Neural cell (in vitro differentiated cells): ENCODE results near the gene SHD. TPM values are rescaled to one million over a fixed set of nuclear protein-coding genes. Genes with fewer than 3 reads are reported as not detected.

ENCODE experiments used
- H2AFZ ChIP-seq: fragments of 200-600, 300-800 bp; sonication (generic), shearing (Covaris generic); 2 replicates; pipeline ENCODE4 v1.6.0; 2014; ENCODE audit warnings: low read depth, mild to moderate bottlenecking, antibody characterized with exemption, low read length, moderate library complexity
- H3F3A ChIP-seq: fragments of 200-600 bp; shearing (Covaris generic); 2 replicates; pipeline ENCODE4 v1.6.1; 2016; ENCODE audit warnings: mild to moderate bottlenecking, moderate library complexity, mixed read lengths, antibody characterized with exemption, low read length; ENCODE audit not compliant: insufficient read depth, poor library complexity, severe bottlenecking
- H3K27ac ChIP-seq: fragments of 200-600, 300-800 bp; sonication (generic), shearing (Covaris generic); 2 replicates; pipeline ENCODE4 v1.5.1; 2014; ENCODE audit warnings: mild to moderate bottlenecking, low read length, moderate library complexity
- H3K27me3 ChIP-seq: fragments of 300-800, 200-600 bp; sonication (generic), shearing (Covaris generic); 2 replicates; pipeline ENCODE4 v1.6.0; 2014; ENCODE audit warnings: mild to moderate bottlenecking, low read depth, low read length, moderate library complexity; ENCODE audit not compliant: insufficient read depth
- H3K36me3 ChIP-seq: fragments of 300-800, 200-600 bp; sonication (generic), shearing (Covaris generic); 2 replicates; pipeline ENCODE4 v1.5.1; 2014; ENCODE audit warnings: mild to moderate bottlenecking, antibody characterized with exemption, low read length, moderate library complexity; ENCODE audit not compliant: insufficient read depth
- H3K4me2 ChIP-seq: fragments of 300-800, 200-600 bp; sonication (generic), shearing (Covaris generic); 2 replicates; pipeline ENCODE4 v1.6.0; 2014; ENCODE audit warnings: mild to moderate bottlenecking, low read length
- H3K4me3 ChIP-seq: fragments of 300-800, 200-600 bp; sonication (generic), shearing (Covaris generic); 2 replicates; pipeline ENCODE4 v1.5.1; 2014; ENCODE audit warnings: mild to moderate bottlenecking, low read length, moderate library complexity
- H3K79me2 ChIP-seq: fragments of 200-600 bp; shearing (Covaris generic); replicated peaks from 2 replicates; pipeline ENCODE4 v1.6.0; 2014; ENCODE audit warnings: mild to moderate bottlenecking, low read length, moderate library complexity; ENCODE audit not compliant: insufficient read depth
- H3K9ac ChIP-seq: fragments of 300-800, 200-600 bp; sonication (generic), shearing (Covaris generic); 2 replicates; pipeline ENCODE4 v1.6.1; 2016; ENCODE audit warnings: mild to moderate bottlenecking, low read length, mixed read lengths
- H3K9me2 ChIP-seq: fragments of 200-600 bp; shearing (Covaris generic); 2 replicates; pipeline ENCODE4 v1.6.1; 2016; ENCODE audit warnings: mild to moderate bottlenecking, low read length, mixed read lengths; ENCODE audit not compliant: insufficient read depth
- H3K9me3 ChIP-seq: fragments of 200-600, 300-800 bp; sonication (generic), shearing (Covaris generic); 2 replicates; pipeline ENCODE4 v1.6.1; 2016; ENCODE audit warnings: mild to moderate bottlenecking, mixed run types, low read length, moderate library complexity, mixed read lengths
- H4K20me1 ChIP-seq: fragments of 200-600 bp; shearing (Covaris generic); 2 replicates; pipeline ENCODE4 v1.6.1; 2016; ENCODE audit warnings: mild to moderate bottlenecking, mixed run types; ENCODE audit not compliant: insufficient read depth
- EP300 ChIP-seq: fragments of 450-650 bp; conservative IDR thresholded peaks from 2 replicates; pipeline ENCODE4 v1.6.1; 2014; ENCODE audit warnings: antibody characterized with exemption, mild to moderate bottlenecking, moderate library complexity; ENCODE audit not compliant: poor library complexity, severe bottlenecking
- EZH2 ChIP-seq: fragments of 200-600, 300-800 bp; shearing (Covaris generic), sonication (generic); IDR thresholded peaks from 2 replicates; pipeline ENCODE4 v1.6.1; 2014; ENCODE audit warnings: antibody characterized with exemption, low read length, borderline replicate concordance, mild to moderate bottlenecking; ENCODE audit not compliant: insufficient read depth, poor library complexity, severe bottlenecking
- MXI1 ChIP-seq: fragments of 450-650 bp; conservative IDR thresholded peaks from 2 replicates; pipeline ENCODE4 v1.6.1; 2014; ENCODE audit warnings: antibody characterized with exemption, mild to moderate bottlenecking; ENCODE audit not compliant: poor library complexity, severe bottlenecking
- POLR2AphosphoS5 ChIP-seq: IDR thresholded peaks from 2 replicates; pipeline ENCODE4 v1.6.1; 2012
- RAD21 ChIP-seq: fragments of 450-650 bp; conservative IDR thresholded peaks from 2 replicates; pipeline ENCODE4 v1.6.1; 2014; ENCODE audit warnings: antibody characterized with exemption, mild to moderate bottlenecking, moderate library complexity
- SMC3 ChIP-seq: fragments of 450-650 bp; conservative IDR thresholded peaks from 2 replicates; pipeline ENCODE4 v1.6.1; 2014; ENCODE audit warnings: antibody characterized with exemption, mild to moderate bottlenecking, moderate library complexity; ENCODE audit not compliant: poor library complexity
- polyA plus RNA-seq: library from polyadenylated mRNA; depleted of rRNA; stranded (reverse); fragments of >200 nt; gene quantifications from 2 replicates; pipeline ENCODE4 v1.2.3, GENCODE V29; 2014
- TF ChIP-seq, protein P1 (sequence below): fragments of 450-650 bp; IDR thresholded peaks from 2 replicates; pipeline ENCODE4 v1.5.1; 2014; ENCODE audit warnings: antibody characterized with exemption, mild to moderate bottlenecking, moderate library complexity; ENCODE audit not compliant: poor library complexity, severe bottlenecking
- TF ChIP-seq, protein P2 (sequence below): IDR thresholded peaks from 2 replicates; pipeline ENCODE4 v1.6.1; 2012; ENCODE audit warnings: borderline replicate concordance

The SHD gene
- polyA plus RNA-seq, 1 donor from 2014 or later: 188 TPM

DNA sequence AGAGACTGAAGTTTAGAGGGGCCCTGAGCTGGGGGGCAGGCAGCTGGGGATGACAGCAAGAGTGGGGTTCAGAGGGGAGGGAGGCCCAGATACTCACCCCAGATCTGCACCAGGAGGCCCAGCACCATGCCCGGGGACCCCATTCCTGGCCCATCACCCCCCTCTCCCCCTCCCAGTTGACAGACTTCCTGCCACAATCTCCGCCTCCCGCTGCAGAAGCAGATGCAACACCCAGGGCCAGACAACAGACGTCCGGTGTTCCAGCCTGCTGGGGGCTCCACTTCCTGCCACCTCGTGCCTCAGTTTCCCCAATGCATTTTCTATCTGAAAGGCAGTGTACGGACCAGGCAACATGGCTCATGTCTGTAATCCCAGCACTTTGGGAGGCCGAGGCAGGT is 23.2 kb downstream of the SHD start, which contains the start of gene TMIGD2:
TMIGD2 (minus strand) TSS at position 147 of the 398 bp plus-strand sequence; CDS start at position 143, 4 bp downstream.
- no peak within 1 kb of the TSS for H3K9ac ChIP-seq
- H3K79me2 ChIP-seq: no peaks in the 10 kb centered on the region
- H4K20me1 ChIP-seq: no peaks in the 10 kb centered on the region
- no peaks in the 10 kb centered on the region for H3K36me3 ChIP-seq
- no peaks in the 10 kb centered on the region for H3K9me2 ChIP-seq
- H3K27me3 ChIP-seq: no peaks in the 10 kb centered on the region
- H3K4me3 ChIP-seq: no peak within 1 kb of the TSS
- H3K4me2 ChIP-seq: no peak within 1 kb of the TSS
- H3K27ac ChIP-seq: no peak within 1 kb of the TSS
- H2AFZ ChIP-seq: no peak within 1 kb of the TSS
- no peak for TF ChIP-seq EP300
- TF ChIP-seq EZH2: no peak
- no peaks in the 10 kb centered on the region for H3F3A ChIP-seq
- no peaks in the 10 kb centered on the region for H3K9me3 ChIP-seq

DNA sequence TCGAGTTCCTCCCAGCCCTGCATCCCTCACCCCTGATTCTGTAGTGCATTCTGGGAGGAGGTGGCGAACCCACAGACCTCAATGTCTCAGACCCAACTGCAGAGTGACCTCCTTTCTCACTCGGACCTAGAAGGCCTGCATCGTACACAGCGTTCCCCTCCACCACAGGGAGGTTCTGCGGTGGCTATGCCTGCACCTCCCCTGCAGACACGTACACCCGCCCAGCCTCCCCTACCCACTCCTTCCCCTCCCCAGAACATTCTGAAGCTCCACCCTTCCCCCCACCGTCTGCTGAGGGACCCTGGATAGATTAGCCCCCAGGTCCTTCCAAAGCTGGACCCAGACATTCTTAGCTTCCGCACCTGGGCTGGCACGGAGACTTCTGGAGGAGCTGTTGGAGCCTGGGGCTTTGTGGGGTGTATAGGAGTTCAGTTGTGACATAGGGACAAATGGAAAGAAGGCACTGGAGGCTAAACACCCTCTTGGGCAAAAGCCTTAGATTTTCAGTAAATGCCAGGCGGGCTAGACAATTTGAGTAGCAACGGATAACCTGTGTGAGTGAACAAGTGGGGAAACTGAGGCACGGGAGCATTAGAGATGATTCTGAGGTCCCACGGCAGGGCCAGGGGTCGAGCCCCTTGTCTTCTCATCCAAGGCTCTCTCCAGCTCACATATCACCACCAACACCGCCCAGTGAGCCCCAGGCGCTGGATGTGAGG is 24.9 kb downstream of the SHD start:
- no peaks in the 10 kb centered on the region for H4K20me1 ChIP-seq
- no peaks in the 10 kb centered on the region for H3F3A ChIP-seq
- no peaks in the 10 kb centered on the region for H3K79me2 ChIP-seq
- no peaks in the 10 kb centered on the region for H3K9me2 ChIP-seq
- H3K36me3 ChIP-seq: no peaks in the 10 kb centered on the region
- peak overlapping the region; percentile 69 for H3K4me3 ChIP-seq
- peak overlapping the region; percentile 69 for H3K9ac ChIP-seq
- no peak overlapping the region for H2AFZ ChIP-seq
- TF ChIP-seq RAD21: no peak
- no peak for TF ChIP-seq EP300
- TF ChIP-seq SMC3: no peak
- TF ChIP-seq EZH2: no peak
- no peaks in the 10 kb centered on the region for H3K27me3 ChIP-seq
- H3K4me2 ChIP-seq: peak overlapping the region; percentile 7
- no peaks in the 10 kb centered on the region for H3K9me3 ChIP-seq
- no peak overlapping the region for H3K27ac ChIP-seq

DNA sequence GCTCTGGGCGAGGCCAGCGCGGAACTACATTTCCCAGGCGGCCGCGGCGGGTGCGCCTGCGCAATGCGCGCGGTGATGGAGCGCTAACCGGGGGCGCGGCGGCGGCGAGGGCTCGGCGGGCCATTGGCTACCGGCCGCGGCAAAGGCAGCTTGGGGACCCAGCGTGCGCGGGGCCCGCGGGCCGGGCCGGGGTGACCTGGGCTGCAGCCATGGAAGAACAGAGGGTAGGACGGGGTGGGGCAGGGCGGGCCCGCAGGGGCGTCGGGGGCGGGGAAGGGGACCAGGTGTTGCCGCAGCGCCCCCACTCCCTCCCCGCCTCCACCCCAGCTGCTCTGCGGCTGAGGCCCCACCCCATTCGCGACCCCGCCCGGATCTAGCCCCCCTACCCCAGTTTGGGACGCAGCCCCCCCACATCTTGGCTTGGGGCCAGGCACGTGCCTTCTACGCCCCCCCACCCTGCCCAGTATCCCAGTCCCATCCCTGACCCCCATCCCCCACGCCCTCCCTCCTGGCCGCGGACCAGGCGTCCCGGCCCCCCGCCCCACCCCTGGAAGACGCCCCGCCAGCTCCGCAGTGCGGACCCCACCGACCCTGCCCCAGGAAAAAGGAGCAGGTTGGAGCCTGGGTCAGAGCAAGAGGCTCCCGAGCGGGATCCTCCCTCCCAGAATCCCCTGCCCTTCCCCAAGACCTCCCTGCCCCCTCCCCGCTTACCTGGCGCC is 25.6 kb downstream of the SHD start, which contains the start of gene FSD1:
FSD1 (plus strand) TSS at position 61 of the 719 bp plus-strand sequence; CDS start at position 210, 149 bp downstream.
- H3K9ac ChIP-seq: peak within 1 kb of the TSS; percentile 69
- H3K9me3 ChIP-seq: no peaks in the 10 kb centered on the region
- peak within 1 kb of the TSS; percentile 69 for H2AFZ ChIP-seq
- no peaks in the 10 kb centered on the region for H3F3A ChIP-seq
- peak; percentile 64 for TF ChIP-seq POLR2AphosphoS5
- TF ChIP-seq EZH2: no peak
- peak; percentile 12 for TF ChIP-seq EP300
- TF ChIP-seq SMC3: no peak
- TF ChIP-seq MXI1: peak; percentile 70
- peak within 1 kb of the TSS; percentile 8 for H3K27ac ChIP-seq
- H3K27me3 ChIP-seq: no peaks in the 10 kb centered on the region
- H3K4me3 ChIP-seq: peak within 1 kb of the TSS; percentile 69
- no peaks in the 10 kb centered on the region for H3K79me2 ChIP-seq
- no peaks in the 10 kb centered on the region for H4K20me1 ChIP-seq
- no peaks in the 10 kb centered on the region for H3K9me2 ChIP-seq
- H3K4me2 ChIP-seq: peak within 1 kb of the TSS; percentile 7
- no peaks in the 10 kb centered on the region for H3K36me3 ChIP-seq

DNA sequence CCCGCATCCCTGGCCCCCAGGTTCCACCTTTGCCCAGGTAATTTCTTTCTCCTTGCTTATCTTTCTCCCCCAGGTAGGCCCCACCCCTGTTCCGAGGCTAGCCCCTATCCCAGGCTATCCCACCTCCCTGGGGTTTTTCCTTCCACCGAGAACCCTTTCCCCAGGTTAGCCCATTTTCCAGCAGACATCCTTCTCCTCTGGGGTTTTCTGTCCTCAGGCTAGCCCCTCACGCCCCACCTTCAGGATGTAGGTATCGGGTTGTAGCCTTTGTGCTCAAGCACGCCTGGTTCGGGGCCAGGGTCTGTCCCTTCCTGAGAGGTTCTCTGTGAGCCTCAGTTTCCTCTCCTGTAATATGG is 26.2 kb downstream of the SHD start:
- H2AFZ ChIP-seq: no peak overlapping the region
- no peak overlapping the region for H3K27ac ChIP-seq
- H3K4me3 ChIP-seq: peak overlapping the region; percentile 69

More for the DNA sequence above, 26.2 kb downstream of the SHD start:
- H3F3A ChIP-seq: no peaks in the 10 kb centered on the region
- H3K9me2 ChIP-seq: no peaks in the 10 kb centered on the region
- peak overlapping the region; percentile 69 for H3K9ac ChIP-seq
- no peak overlapping the region for H3K4me2 ChIP-seq
- TF ChIP-seq MXI1: no peak
- TF ChIP-seq, protein P1, sequence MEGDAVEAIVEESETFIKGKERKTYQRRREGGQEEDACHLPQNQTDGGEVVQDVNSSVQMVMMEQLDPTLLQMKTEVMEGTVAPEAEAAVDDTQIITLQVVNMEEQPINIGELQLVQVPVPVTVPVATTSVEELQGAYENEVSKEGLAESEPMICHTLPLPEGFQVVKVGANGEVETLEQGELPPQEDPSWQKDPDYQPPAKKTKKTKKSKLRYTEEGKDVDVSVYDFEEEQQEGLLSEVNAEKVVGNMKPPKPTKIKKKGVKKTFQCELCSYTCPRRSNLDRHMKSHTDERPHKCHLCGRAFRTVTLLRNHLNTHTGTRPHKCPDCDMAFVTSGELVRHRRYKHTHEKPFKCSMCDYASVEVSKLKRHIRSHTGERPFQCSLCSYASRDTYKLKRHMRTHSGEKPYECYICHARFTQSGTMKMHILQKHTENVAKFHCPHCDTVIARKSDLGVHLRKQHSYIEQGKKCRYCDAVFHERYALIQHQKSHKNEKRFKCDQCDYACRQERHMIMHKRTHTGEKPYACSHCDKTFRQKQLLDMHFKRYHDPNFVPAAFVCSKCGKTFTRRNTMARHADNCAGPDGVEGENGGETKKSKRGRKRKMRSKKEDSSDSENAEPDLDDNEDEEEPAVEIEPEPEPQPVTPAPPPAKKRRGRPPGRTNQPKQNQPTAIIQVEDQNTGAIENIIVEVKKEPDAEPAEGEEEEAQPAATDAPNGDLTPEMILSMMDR: no peak
- no peak for TF ChIP-seq POLR2AphosphoS5
- no peak for TF ChIP-seq EP300
- no peak for TF ChIP-seq EZH2
- TF ChIP-seq, protein P2, sequence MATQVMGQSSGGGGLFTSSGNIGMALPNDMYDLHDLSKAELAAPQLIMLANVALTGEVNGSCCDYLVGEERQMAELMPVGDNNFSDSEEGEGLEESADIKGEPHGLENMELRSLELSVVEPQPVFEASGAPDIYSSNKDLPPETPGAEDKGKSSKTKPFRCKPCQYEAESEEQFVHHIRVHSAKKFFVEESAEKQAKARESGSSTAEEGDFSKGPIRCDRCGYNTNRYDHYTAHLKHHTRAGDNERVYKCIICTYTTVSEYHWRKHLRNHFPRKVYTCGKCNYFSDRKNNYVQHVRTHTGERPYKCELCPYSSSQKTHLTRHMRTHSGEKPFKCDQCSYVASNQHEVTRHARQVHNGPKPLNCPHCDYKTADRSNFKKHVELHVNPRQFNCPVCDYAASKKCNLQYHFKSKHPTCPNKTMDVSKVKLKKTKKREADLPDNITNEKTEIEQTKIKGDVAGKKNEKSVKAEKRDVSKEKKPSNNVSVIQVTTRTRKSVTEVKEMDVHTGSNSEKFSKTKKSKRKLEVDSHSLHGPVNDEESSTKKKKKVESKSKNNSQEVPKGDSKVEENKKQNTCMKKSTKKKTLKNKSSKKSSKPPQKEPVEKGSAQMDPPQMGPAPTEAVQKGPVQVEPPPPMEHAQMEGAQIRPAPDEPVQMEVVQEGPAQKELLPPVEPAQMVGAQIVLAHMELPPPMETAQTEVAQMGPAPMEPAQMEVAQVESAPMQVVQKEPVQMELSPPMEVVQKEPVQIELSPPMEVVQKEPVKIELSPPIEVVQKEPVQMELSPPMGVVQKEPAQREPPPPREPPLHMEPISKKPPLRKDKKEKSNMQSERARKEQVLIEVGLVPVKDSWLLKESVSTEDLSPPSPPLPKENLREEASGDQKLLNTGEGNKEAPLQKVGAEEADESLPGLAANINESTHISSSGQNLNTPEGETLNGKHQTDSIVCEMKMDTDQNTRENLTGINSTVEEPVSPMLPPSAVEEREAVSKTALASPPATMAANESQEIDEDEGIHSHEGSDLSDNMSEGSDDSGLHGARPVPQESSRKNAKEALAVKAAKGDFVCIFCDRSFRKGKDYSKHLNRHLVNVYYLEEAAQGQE: no peak
- TF ChIP-seq SMC3: no peak
- H3K9me3 ChIP-seq: no peaks in the 10 kb centered on the region
- H3K79me2 ChIP-seq: no peaks in the 10 kb centered on the region
- peaks cover 1% of the 10 kb centered on the region for H3K36me3 ChIP-seq
- no peaks in the 10 kb centered on the region for H4K20me1 ChIP-seq
- H3K27me3 ChIP-seq: no peaks in the 10 kb centered on the region
